Neural cell (in vitro differentiated cells): Measurements from ENCODE around the gene MFSD1. TPM values are rescaled to one million over a fixed set of nuclear protein-coding genes. Genes with fewer than 3 reads are reported as not detected.
"Not testable (repeated sequence)": the region's sequence is repeated elsewhere in the genome, so short reads cannot be mapped to it uniquely, and the experiment has no call there.

ENCODE experiments used
- H2AFZ ChIP-seq: fragments of 200-600, 300-800 bp; sonication (generic), shearing (Covaris generic); 2 replicates; pipeline ENCODE4 v1.6.0; 2014; ENCODE audit warnings: low read depth, mild to moderate bottlenecking, antibody characterized with exemption, low read length, moderate library complexity
- H3F3A ChIP-seq: fragments of 200-600 bp; shearing (Covaris generic); 2 replicates; pipeline ENCODE4 v1.6.1; 2016; ENCODE audit warnings: mild to moderate bottlenecking, moderate library complexity, mixed read lengths, antibody characterized with exemption, low read length; ENCODE audit not compliant: insufficient read depth, poor library complexity, severe bottlenecking
- H3K27ac ChIP-seq: fragments of 200-600, 300-800 bp; sonication (generic), shearing (Covaris generic); 2 replicates; pipeline ENCODE4 v1.5.1; 2014; ENCODE audit warnings: mild to moderate bottlenecking, low read length, moderate library complexity
- H3K27me3 ChIP-seq: fragments of 300-800, 200-600 bp; sonication (generic), shearing (Covaris generic); 2 replicates; pipeline ENCODE4 v1.6.0; 2014; ENCODE audit warnings: mild to moderate bottlenecking, low read depth, low read length, moderate library complexity; ENCODE audit not compliant: insufficient read depth
- H3K36me3 ChIP-seq: fragments of 300-800, 200-600 bp; sonication (generic), shearing (Covaris generic); 2 replicates; pipeline ENCODE4 v1.5.1; 2014; ENCODE audit warnings: mild to moderate bottlenecking, antibody characterized with exemption, low read length, moderate library complexity; ENCODE audit not compliant: insufficient read depth
- H3K4me2 ChIP-seq: fragments of 300-800, 200-600 bp; sonication (generic), shearing (Covaris generic); 2 replicates; pipeline ENCODE4 v1.6.0; 2014; ENCODE audit warnings: mild to moderate bottlenecking, low read length
- H3K4me3 ChIP-seq: fragments of 300-800, 200-600 bp; sonication (generic), shearing (Covaris generic); 2 replicates; pipeline ENCODE4 v1.5.1; 2014; ENCODE audit warnings: mild to moderate bottlenecking, low read length, moderate library complexity
- H3K79me2 ChIP-seq: fragments of 200-600 bp; shearing (Covaris generic); replicated peaks from 2 replicates; pipeline ENCODE4 v1.6.0; 2014; ENCODE audit warnings: mild to moderate bottlenecking, low read length, moderate library complexity; ENCODE audit not compliant: insufficient read depth
- H3K9ac ChIP-seq: fragments of 300-800, 200-600 bp; sonication (generic), shearing (Covaris generic); 2 replicates; pipeline ENCODE4 v1.6.1; 2016; ENCODE audit warnings: mild to moderate bottlenecking, low read length, mixed read lengths
- H3K9me2 ChIP-seq: fragments of 200-600 bp; shearing (Covaris generic); 2 replicates; pipeline ENCODE4 v1.6.1; 2016; ENCODE audit warnings: mild to moderate bottlenecking, low read length, mixed read lengths; ENCODE audit not compliant: insufficient read depth
- H3K9me3 ChIP-seq: fragments of 200-600, 300-800 bp; sonication (generic), shearing (Covaris generic); 2 replicates; pipeline ENCODE4 v1.6.1; 2016; ENCODE audit warnings: mild to moderate bottlenecking, mixed run types, low read length, moderate library complexity, mixed read lengths
- H4K20me1 ChIP-seq: fragments of 200-600 bp; shearing (Covaris generic); 2 replicates; pipeline ENCODE4 v1.6.1; 2016; ENCODE audit warnings: mild to moderate bottlenecking, mixed run types; ENCODE audit not compliant: insufficient read depth
- EP300 ChIP-seq: fragments of 450-650 bp; conservative IDR thresholded peaks from 2 replicates; pipeline ENCODE4 v1.6.1; 2014; ENCODE audit warnings: antibody characterized with exemption, mild to moderate bottlenecking, moderate library complexity; ENCODE audit not compliant: poor library complexity, severe bottlenecking
- EZH2 ChIP-seq: fragments of 200-600, 300-800 bp; shearing (Covaris generic), sonication (generic); IDR thresholded peaks from 2 replicates; pipeline ENCODE4 v1.6.1; 2014; ENCODE audit warnings: antibody characterized with exemption, low read length, borderline replicate concordance, mild to moderate bottlenecking; ENCODE audit not compliant: insufficient read depth, poor library complexity, severe bottlenecking
- MXI1 ChIP-seq: fragments of 450-650 bp; conservative IDR thresholded peaks from 2 replicates; pipeline ENCODE4 v1.6.1; 2014; ENCODE audit warnings: antibody characterized with exemption, mild to moderate bottlenecking; ENCODE audit not compliant: poor library complexity, severe bottlenecking
- RAD21 ChIP-seq: fragments of 450-650 bp; conservative IDR thresholded peaks from 2 replicates; pipeline ENCODE4 v1.6.1; 2014; ENCODE audit warnings: antibody characterized with exemption, mild to moderate bottlenecking, moderate library complexity
- SMC3 ChIP-seq: fragments of 450-650 bp; conservative IDR thresholded peaks from 2 replicates; pipeline ENCODE4 v1.6.1; 2014; ENCODE audit warnings: antibody characterized with exemption, mild to moderate bottlenecking, moderate library complexity; ENCODE audit not compliant: poor library complexity
- TAF1 ChIP-seq: IDR thresholded peaks from 2 replicates; pipeline ENCODE4 v1.6.1; 2012; ENCODE audit warnings: low read depth
- polyA plus RNA-seq: library from polyadenylated mRNA; depleted of rRNA; stranded (reverse); fragments of >200 nt; gene quantifications from 2 replicates; pipeline ENCODE4 v1.2.3, GENCODE V29; 2014
- TF ChIP-seq, protein P1 (sequence below): fragments of 450-650 bp; IDR thresholded peaks from 2 replicates; pipeline ENCODE4 v1.5.1; 2014; ENCODE audit warnings: antibody characterized with exemption, mild to moderate bottlenecking, moderate library complexity; ENCODE audit not compliant: poor library complexity, severe bottlenecking

The MFSD1 gene
- polyA plus RNA-seq, 1 donor from 2014 or later = 107 TPM

DNA sequence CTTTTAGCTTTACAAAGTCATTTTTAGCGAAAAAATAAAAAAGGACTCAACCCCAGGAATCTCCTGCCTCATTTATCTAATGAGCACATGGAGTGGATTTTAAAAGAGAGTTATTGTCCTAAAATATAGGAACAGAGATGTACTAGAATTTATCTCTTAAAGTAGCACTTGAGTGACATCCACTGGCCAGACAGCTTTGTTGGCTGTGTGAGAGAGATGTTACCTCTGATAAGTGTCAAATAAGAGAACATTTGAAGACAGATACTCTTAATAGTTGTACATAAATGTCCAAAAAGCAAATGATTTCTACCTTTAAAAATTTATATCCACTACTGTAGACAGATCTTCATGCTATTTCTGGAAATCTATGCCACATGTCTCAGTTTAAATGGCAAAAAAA is 12.3 kb upstream of the MFSD1 start:
- no peak overlapping the region for H3K27ac ChIP-seq
- H3F3A ChIP-seq = no peaks in the 10 kb centered on the region
- no peaks in the 10 kb centered on the region for H3K79me2 ChIP-seq
- no peaks in the 10 kb centered on the region for H4K20me1 ChIP-seq
- no peak overlapping the region for H3K9ac ChIP-seq
- no peak overlapping the region for H2AFZ ChIP-seq
- no peaks in the 10 kb centered on the region for H3K36me3 ChIP-seq
- no peak overlapping the region for H3K4me3 ChIP-seq
- TF ChIP-seq, protein P1, sequence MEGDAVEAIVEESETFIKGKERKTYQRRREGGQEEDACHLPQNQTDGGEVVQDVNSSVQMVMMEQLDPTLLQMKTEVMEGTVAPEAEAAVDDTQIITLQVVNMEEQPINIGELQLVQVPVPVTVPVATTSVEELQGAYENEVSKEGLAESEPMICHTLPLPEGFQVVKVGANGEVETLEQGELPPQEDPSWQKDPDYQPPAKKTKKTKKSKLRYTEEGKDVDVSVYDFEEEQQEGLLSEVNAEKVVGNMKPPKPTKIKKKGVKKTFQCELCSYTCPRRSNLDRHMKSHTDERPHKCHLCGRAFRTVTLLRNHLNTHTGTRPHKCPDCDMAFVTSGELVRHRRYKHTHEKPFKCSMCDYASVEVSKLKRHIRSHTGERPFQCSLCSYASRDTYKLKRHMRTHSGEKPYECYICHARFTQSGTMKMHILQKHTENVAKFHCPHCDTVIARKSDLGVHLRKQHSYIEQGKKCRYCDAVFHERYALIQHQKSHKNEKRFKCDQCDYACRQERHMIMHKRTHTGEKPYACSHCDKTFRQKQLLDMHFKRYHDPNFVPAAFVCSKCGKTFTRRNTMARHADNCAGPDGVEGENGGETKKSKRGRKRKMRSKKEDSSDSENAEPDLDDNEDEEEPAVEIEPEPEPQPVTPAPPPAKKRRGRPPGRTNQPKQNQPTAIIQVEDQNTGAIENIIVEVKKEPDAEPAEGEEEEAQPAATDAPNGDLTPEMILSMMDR = peak; percentile 30
- no peak for TF ChIP-seq MXI1
- H3K27me3 ChIP-seq = no peaks in the 10 kb centered on the region
- H3K4me2 ChIP-seq = no peak overlapping the region
- H3K9me3 ChIP-seq = no peaks in the 10 kb centered on the region
- H3K9me2 ChIP-seq = no peaks in the 10 kb centered on the region

DNA sequence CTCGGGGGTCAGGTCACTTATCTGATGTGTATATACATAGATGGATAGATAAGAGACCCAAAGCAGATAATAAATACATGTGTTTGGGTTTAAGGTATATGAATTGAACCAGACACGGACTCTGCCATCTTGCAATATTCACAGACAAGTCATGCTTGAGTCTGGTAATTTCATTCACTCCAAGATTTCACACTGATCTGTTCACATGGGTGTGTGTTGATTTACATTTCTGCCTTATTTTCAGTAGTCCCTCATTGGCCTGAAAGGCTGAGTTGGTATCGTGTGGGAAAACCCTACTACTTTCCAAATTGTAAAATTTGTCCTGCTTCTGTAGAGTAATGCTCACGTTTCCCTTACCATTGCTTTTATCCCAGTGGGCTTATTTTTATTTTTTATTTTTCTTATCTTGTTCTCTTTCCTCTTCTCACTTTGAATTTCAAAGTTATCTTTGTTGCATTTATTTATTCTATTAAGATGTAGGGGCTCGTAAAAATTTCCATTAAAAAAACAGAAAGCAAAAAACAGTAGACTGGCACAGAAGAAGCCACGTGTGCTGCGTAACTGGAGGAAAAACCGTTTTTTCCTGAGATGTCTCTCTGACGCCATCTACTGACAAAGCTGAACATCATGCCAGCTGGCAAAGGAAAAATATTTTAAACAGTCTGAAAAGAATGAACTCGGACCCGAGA is 10.8 kb upstream of the MFSD1 start:
- H4K20me1 ChIP-seq = no peaks in the 10 kb centered on the region
- H3K27ac ChIP-seq = no peak overlapping the region
- H3K27me3 ChIP-seq = no peaks in the 10 kb centered on the region
- H3K36me3 ChIP-seq = no peaks in the 10 kb centered on the region
- H3K79me2 ChIP-seq = no peaks in the 10 kb centered on the region
- TF ChIP-seq RAD21 = peak; percentile 83
- TF ChIP-seq SMC3 = peak; percentile 76
- no peak for TF ChIP-seq TAF1
- TF ChIP-seq EZH2 = no peak
- TF ChIP-seq MXI1 = no peak
- no peak for TF ChIP-seq EP300
- TF ChIP-seq, protein P1 = peak; percentile 88
- H3K9me3 ChIP-seq = no peaks in the 10 kb centered on the region
- H3K9me2 ChIP-seq = no peaks in the 10 kb centered on the region
- no peak overlapping the region for H3K4me3 ChIP-seq
- H3F3A ChIP-seq = no peaks in the 10 kb centered on the region
- H3K9ac ChIP-seq = no peak overlapping the region
- no peak overlapping the region for H3K4me2 ChIP-seq
- no peak overlapping the region for H2AFZ ChIP-seq

DNA sequence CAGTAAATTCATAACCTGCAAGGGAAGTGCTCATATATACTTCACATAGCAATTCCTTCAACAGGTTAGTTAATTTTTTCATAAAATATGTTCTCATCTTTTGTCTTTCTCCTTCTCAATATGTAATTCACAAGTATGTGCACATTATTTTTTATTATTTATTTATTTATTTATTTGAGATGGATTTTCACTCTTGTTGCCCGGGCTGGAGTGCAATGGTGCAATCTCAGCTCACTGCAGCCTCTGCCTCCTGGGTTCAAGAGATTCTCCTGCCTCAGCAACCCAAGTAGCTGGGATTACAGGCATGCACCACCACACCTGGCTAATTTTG is 10.3 kb upstream of the MFSD1 start:
- H4K20me1 ChIP-seq, H3K36me3 ChIP-seq, H2AFZ ChIP-seq, H3K9ac ChIP-seq, H3K4me2 ChIP-seq, H3K9me3 ChIP-seq, H3K79me2 ChIP-seq, H3K9me2 ChIP-seq, H3K27me3 ChIP-seq, H3K4me3 ChIP-seq, H3F3A ChIP-seq, H3K27ac ChIP-seq: not testable (repeated sequence)
